Amygdala (tissue), 56 donors: ENCODE measurements around the gene RFPL1.
"Not testable (repeated sequence)": the region's sequence is repeated elsewhere in the genome, so short reads cannot be mapped to it uniquely, and the experiment has no call there.

Experiments
- DNase-seq, 56 donors: peaks; one replicate each; lab custom pipeline; 2025; lab: John Stamatoyannopoulos, UW

Gene RFPL1

GRCh38 chr22:29438283-29438682, at the start of gene RFPL1:
Gene RFPL1 (plus strand): TSS chr22:29438583.
- not testable (repeated sequence) for DNase-seq

- no peak for DNase-seq
Observed at GRCh38 chr22:29388759-29389090, 49.7 kb upstream of the RFPL1 start.

GRCh38 chr22:29390270-29390669, 48.1 kb upstream of the RFPL1 start:
- DNase-seq, result no peak

- DNase-seq, result no peak
Observed at GRCh38 chr22:29391546-29391945, 46.8 kb upstream of the RFPL1 start.

GRCh38 chr22:29393019-29393608, 45.3 kb upstream of the RFPL1 start:
- DNase-seq, result no peak

- DNase-seq, result peak in 44 of 56 donors; percentile 4 to 81 (median 36)
Observed at GRCh38 chr22:29394931-29395581, 43.3 kb upstream of the RFPL1 start.

- no peak for DNase-seq
Observed at GRCh38 chr22:29396126-29396525, 42.3 kb upstream of the RFPL1 start.

GRCh38 chr22:29397791-29398190, 40.6 kb upstream of the RFPL1 start:
- no peak for DNase-seq

- DNase-seq, result no peak
Observed at GRCh38 chr22:29400576-29400975, 37.8 kb upstream of the RFPL1 start.

GRCh38 chr22:29401538-29401937, 36.8 kb upstream of the RFPL1 start:
- not testable (repeated sequence) for DNase-seq

- DNase-seq, result no peak
Observed at GRCh38 chr22:29408940-29409339, 29.4 kb upstream of the RFPL1 start.

- DNase-seq, result not testable (repeated sequence)
Observed at GRCh38 chr22:29411569-29412211, 26.7 kb upstream of the RFPL1 start.

- not testable (repeated sequence) for DNase-seq
Observed at GRCh38 chr22:29412772-29413171, 25.6 kb upstream of the RFPL1 start.

- DNase-seq, result peak in 1 of 56 donors; percentile 12
Observed at GRCh38 chr22:29414951-29415591, 23.3 kb upstream of the RFPL1 start.

GRCh38 chr22:29418704-29419103, 19.7 kb upstream of the RFPL1 start:
- DNase-seq, result not testable (repeated sequence)

- no peak for DNase-seq
Observed at GRCh38 chr22:29426476-29426875, 11.9 kb upstream of the RFPL1 start.

GRCh38 chr22:29427176-29427760, 11.1 kb upstream of the RFPL1 start:
- DNase-seq, result no peak

- no peak for DNase-seq
Observed at GRCh38 chr22:29431986-29432385, 6.4 kb upstream of the RFPL1 start.

- DNase-seq, result no peak
Observed at GRCh38 chr22:29433856-29434255, 4.5 kb upstream of the RFPL1 start.

GRCh38 chr22:29434288-29434687, 4.1 kb upstream of the RFPL1 start:
- DNase-seq, result no peak
